GM21786 (cell line): ENCODE measurements around the gene KIF5C.

Experiments
- ATAC-seq: cut with Tn5 transposase; IDR thresholded peaks from one replicate; pipeline ENCODE4 v1.9.1; 2021; ENCODE audit not compliant: unreplicated experiment

KIF5C gene

GRCh38 chr2:148887350-148888002, 12.4 kb downstream of the KIF5C start:
- ATAC-seq = no peak

GRCh38 chr2:148888003-148888501, 13.0 kb downstream of the KIF5C start:
- ATAC-seq = no peak

DNA sequence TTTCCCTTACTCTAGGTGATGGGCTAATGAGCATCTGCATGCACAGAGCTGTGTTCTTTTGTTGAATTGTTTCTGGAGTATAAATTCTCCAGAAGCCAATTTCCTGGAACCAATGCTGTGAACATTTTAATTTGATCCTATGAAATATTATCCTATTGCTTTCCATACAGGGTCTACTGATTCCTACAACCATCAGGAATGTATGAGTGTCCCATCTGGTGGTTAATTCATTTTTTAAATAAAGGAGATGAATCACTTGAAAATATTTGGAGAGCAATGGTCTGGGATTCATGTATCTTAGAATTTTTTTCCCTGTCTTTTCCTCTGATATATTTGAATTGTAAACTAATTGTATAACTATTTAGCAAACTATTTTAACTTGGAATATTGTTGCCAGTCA, 14.0 kb downstream of the KIF5C start:
- ATAC-seq = no peak

DNA sequence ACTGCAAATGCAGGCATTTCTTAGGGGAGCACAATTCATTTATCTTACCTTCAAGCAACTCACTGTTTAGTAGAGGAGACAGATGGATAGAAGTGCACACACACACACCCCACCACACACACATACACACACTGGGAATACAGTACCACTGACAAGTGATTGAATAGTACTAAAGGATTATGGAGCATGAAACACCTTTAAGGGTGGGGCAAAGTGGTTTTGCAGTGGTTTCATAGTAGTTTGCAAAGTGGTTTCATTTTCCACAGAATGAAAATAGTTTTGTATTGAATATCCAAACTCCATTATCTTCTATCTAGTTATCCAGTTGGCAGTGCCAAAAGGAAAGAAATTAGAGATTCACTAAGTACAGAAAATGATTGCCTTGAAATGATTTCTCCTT, 18.9 kb downstream of the KIF5C start:
- no peak for ATAC-seq

GRCh38 chr2:148896136-148896535, 21.1 kb downstream of the KIF5C start:
- ATAC-seq = no peak

DNA sequence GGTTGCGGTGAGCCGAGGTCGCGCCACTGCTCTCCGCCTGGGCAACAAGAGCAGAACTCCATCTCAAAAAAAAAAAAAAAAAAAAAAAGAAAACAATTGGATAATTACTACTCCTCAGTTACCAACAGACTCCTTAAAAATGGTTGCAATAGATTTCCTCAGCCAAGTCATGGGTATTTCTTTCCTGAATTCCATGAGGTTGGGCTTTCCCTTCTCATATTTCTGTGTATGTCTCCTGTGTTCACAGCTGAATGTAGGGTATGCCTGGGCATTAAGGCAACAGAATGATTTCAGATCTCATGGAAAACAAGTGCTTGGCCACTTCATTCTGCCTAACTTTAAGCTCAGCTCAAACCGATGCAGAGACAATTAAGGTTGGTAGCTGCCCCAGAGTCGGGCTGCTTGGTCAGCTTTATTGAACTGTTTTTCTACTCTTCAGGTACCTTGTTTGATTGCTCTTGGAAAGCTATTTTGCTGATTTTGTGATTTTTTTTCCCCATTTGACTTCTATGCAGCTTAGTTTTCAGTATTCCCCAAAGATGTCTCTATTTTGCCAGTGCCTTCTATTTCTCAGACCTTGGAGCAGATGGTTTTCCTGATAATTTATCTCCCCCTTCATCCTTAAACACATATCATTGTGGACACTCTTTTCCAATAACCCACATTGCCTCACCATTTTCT, 24.8 kb downstream of the KIF5C start:
- ATAC-seq = no peak

- ATAC-seq = no peak
Measured at GRCh38 chr2:148900350-148900837, 25.4 kb downstream of the KIF5C start.

DNA sequence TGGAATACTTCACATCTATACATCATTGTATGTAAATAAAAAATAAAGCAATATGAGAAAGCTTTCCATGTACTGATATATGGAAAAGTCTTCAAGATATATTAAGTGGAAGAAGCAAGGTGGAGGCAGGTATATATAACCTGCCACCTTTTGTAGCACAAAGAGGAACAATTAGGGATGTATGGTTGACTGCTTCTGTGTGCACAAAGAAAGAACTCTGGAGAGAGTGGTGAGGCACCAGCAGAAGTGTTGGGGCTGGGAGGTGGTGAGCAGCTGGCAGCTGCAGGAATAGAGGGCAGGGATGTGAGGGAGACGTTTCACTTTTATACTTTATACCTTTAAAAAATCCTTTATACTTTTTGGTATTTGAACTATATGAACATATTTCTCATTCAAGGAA, 26.1 kb downstream of the KIF5C start:
- ATAC-seq = no peak

- ATAC-seq = no peak
Measured at GRCh38 chr2:148902798-148903197, 27.8 kb downstream of the KIF5C start.

DNA sequence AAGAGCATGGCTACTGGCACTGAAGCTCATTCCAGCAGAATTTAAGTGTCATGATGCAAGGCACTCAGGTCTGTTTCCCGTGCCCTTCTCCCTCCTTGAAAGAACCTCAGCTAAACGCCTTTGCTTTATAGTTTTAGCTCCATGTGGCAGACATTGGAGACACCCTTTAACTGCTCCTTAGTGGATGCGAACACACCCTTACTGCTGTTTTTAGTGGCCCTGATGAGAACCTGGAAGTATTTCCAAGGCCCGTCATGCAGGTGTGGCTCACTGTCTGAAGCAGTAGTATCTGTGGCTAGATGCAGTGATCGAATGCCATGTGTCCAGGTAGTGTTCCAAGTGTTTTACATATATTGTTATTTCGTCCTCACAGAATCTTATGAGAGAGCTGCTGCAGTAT, 28.3 kb downstream of the KIF5C start:
- ATAC-seq = no peak

DNA sequence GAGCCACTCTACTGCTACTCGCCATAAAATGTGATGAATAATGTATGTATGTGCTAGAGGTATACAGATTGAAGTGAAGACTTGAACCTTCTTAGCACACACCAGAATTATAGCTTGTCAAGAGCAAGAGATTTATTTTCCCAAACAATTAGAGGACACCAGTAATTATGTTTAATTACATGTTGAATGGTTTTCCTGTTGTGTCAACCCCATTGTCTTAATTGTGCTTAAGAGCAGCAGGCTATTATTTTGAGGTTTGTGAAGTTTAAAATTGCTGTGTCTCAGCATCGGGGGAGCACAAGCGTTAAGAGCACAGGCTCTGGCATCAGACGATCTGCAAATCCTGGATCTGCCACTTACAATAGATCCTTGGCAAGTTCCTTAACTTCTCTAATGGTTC, 29.0 kb downstream of the KIF5C start:
- no peak for ATAC-seq

GRCh38 chr2:148906124-148906523, 31.1 kb downstream of the KIF5C start:
- ATAC-seq = no peak

DNA sequence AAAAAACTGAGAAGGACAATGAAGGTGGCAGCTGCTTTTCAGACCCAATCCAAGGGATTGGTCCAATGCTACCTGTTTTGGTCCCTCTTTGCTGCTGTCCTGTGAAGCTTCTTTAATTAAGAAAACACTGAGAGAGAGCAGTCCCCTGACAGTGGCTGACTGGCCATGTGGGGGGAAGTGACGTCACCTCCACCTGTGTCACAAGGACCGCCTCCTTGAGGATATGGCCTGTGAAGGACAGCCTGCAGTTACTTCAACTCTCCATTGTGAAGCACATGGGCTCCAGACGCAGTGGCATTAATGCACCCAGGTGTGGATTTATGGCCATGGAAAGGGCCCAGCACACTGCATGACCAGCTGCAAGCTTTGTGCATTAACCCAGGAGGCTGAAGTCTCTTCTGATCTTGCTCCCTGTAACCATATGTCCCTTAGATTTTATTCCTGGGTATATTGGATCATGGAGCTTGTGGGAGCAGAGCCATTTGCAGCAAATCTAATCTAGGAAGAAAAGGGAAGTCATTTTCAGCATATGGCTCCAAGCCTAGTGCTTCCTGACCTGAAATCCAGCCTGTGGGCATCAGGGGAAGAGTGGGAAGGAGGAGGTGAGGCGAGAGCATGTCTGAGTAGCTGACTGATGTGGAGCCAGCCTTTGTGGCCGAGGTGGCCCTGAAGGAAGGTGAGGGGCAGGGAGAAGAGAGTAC, 32.2 kb downstream of the KIF5C start:
- ATAC-seq = no peak

DNA sequence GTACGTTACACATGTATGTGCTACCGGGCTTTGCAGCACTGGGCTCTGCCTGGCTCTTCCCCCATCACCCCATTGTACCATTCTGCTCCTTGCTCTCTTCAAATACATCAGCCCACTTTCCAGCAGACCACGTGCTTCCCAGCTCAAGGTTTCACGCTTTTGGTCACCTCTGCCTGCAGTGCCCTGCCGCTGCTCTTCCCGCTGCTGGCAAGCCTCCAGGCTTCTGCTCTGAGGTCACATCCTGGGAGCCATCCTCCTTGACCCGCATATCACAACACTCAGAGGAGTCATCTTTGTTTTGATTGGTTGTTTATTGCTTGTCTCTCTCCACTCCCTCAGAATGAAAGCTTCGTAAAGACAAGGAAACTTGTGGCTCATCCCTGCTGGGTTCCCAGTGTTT, 34.1 kb downstream of the KIF5C start:
- no peak for ATAC-seq

DNA sequence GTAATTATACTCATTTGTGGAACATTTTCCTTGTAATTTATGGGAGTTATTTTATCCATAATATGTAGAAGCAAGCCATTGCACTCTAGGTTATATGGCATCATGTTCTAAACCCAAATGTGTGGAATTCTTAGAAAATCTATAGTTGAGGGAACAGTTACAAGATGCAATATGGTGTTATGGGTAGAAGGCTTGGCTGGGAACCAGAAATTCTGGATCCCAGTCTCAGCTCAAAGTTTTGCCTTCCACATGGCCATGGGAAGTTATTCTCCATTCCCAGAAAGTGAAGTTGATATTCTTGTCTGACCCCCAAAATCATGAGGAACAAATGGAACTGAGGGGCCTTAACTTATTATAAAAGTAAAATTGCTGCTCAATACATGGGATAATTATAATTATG, 38.0 kb downstream of the KIF5C start:
- no peak for ATAC-seq

DNA sequence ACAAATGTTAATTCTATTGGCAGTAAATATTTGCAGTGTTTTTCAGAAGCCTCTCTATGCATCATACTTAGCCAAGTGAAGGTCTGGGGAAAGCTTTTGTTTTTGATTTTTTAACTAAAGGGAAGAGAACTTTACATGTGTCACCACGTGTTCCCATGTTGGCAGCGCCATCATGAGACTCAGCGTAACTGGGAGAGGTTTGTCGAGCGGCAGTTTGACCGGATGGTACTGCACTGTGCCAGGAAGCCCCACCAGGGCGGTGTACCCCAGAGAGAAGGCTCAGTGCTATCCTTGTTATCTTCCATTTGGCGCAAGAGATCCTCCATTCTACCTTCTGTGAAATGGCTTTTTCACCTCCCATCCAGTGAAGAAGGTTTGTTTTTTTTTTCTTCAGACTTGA, 38.5 kb downstream of the KIF5C start:
- ATAC-seq = no peak

DNA sequence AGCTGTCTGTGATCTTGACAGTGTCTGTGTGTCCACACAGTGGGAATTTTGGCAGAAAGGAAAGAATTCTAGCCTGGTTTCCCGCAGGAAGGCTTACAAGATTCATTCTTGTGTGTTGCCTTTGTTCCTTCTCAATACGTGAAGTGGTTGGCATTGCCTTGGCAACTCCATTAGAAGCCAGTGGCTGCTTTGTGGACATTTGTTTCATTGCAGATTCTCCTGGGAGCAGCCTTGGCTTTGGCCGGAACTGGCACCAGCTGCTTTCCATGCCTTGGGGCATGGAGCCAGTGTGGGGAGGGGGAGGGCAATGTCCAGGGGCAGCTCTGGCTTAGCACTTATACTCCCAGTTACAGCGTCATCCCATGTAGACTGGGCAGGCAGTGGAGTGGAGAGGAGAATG, 39.4 kb downstream of the KIF5C start:
- ATAC-seq = no peak

- no peak for ATAC-seq
Measured at GRCh38 chr2:148917431-148917830, 42.4 kb downstream of the KIF5C start.

GRCh38 chr2:148918554-148918953, 43.5 kb downstream of the KIF5C start:
- no peak for ATAC-seq

- no peak for ATAC-seq
Measured at GRCh38 chr2:148920559-148920958, 45.5 kb downstream of the KIF5C start.

- no peak for ATAC-seq
Measured at GRCh38 chr2:148922062-148922461, 47.0 kb downstream of the KIF5C start.
